Large intestine (tissue), 3 donors: ENCODE data around the gene DPP10. TPM values are rescaled to one million over a fixed set of nuclear protein-coding genes. Genes with fewer than 3 reads are reported as not detected.
"Not testable (repeated sequence)": the region's sequence is repeated elsewhere in the genome, so short reads cannot be mapped to it uniquely, and the experiment has no call there.

Source experiments
- DNase-seq, 2 donors: peaks; one replicate each; pipeline versions ENCODE4 v3.0.0 to v3.0.0-alpha.2; 2013
- H3K27ac ChIP-seq: one replicate; pipeline ENCODE4 v1.5.1; 2013; ENCODE audit warnings: low read length
- H3K27me3 ChIP-seq: 2 replicates; pipeline ENCODE4 v1.6.1; 2013; ENCODE audit warnings: low read length; ENCODE audit not compliant: control insufficient read depth, insufficient read depth
- H3K36me3 ChIP-seq: 2 replicates; pipeline ENCODE4 v1.6.1; 2013; ENCODE audit warnings: low read length; ENCODE audit not compliant: control insufficient read depth, insufficient read depth
- H3K4me1 ChIP-seq: one replicate; pipeline ENCODE4 v1.6.1; 2013; ENCODE audit warnings: low read length; ENCODE audit not compliant: control insufficient read depth, insufficient read depth
- H3K4me3 ChIP-seq: one replicate; pipeline ENCODE4 v1.5.1; 2013; ENCODE audit warnings: low read length
- H3K9me3 ChIP-seq: one replicate; pipeline ENCODE4 v1.6.1; 2013; ENCODE audit warnings: mild to moderate bottlenecking, low read depth, low read length, moderate library complexity; ENCODE audit not compliant: control insufficient read depth
- WGBS: methylation state at CpG from one replicate; pipeline ENCODE4 v1.1.5; 2013; ENCODE audit warnings: low lambda C conversion rate; ENCODE audit not compliant: insufficient coverage; 5-methylcytosine and 5-hydroxymethylcytosine counted together
- polyA plus RNA-seq: library from polyadenylated mRNA; unstranded; fragments of 120-200 nt; gene quantifications from one replicate; pipeline ENCODE4 v1.2.1, GENCODE V29; 2013

The DPP10 gene
- polyA plus RNA-seq, 1 donor = 17.3 TPM

- WGBS = 83% methylated on average over 2 of the region's 3 CpGs
- Histone ChIP-seq H3K4me1 (no peaks in the 10 kb centered on the region), H3K4me3 (no peak overlapping the region), H3K36me3 (no peaks in the 10 kb centered on the region), H3K27me3 (no peaks in the 10 kb centered on the region), H3K9me3 (no peaks in the 10 kb centered on the region), H3K27ac (no peak overlapping the region)
- DNase-seq = no peak
Observed at GRCh38 chr2:114735126-114735525, 292.7 kb downstream of the DPP10 start.

GRCh38 chr2:114742245-114742644 is 299.8 kb downstream of the DPP10 start:
- Histone ChIP-seq H3K27me3 (no peaks in the 10 kb centered on the region), H3K4me3 (no peak overlapping the region), H3K36me3 (no peaks in the 10 kb centered on the region), H3K4me1 (no peaks in the 10 kb centered on the region), H3K27ac (no peak overlapping the region), H3K9me3 (no peaks in the 10 kb centered on the region)
- no peak for DNase-seq
- WGBS = 70% methylated on average over 1 of the region's 1 CpG

DNA sequence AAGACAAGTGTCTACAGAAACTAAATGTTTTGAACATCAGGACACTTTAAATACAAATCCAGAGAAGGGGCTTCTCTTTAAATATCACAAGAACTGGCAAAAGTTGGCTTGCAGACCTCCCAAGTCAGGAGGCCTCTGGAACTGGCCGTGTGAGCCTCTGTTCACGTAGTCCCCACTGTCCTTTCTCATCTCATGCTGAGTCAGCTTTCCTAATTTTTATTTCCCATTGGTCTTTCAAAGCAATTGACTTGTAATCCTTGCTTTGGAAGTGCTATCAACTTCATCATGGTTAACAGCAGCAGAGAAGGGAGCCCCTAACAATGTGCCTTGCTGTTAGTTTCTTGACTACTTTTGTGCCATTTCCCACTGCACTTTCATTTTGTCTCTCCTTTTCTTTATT is 303.3 kb downstream of the DPP10 start:
- H3K27me3 ChIP-seq = no peaks in the 10 kb centered on the region
- no peaks in the 10 kb centered on the region for H3K9me3 ChIP-seq
- H3K36me3 ChIP-seq = no peaks in the 10 kb centered on the region
- no peak overlapping the region for H3K27ac ChIP-seq
- DNase-seq = no peak
- whole genome bisulfite sequencing = no CpG with 5 or more reads among the region's 2 CpGs
- H3K4me3 ChIP-seq = no peak overlapping the region
- no peaks in the 10 kb centered on the region for H3K4me1 ChIP-seq

- H3K27me3 ChIP-seq, H3K27ac ChIP-seq, H3K4me1 ChIP-seq, H3K4me3 ChIP-seq, DNase-seq, H3K36me3 ChIP-seq, H3K9me3 ChIP-seq: not testable (repeated sequence)
- WGBS = 100% methylated on average over 2 of the region's 5 CpGs
Observed at GRCh38 chr2:114748175-114748574, 305.7 kb downstream of the DPP10 start.

GRCh38 chr2:114752425-114752824 is 310.0 kb downstream of the DPP10 start:
- Histone ChIP-seq H3K27me3 (no peaks in the 10 kb centered on the region), H3K4me1 (no peaks in the 10 kb centered on the region), H3K27ac (no peak overlapping the region), H3K9me3 (no peaks in the 10 kb centered on the region), H3K36me3 (no peaks in the 10 kb centered on the region), H3K4me3 (no peak overlapping the region)
- no peak for DNase-seq
- WGBS = 86% methylated on average over 1 of the region's 4 CpGs

GRCh38 chr2:114753145-114753544 is 310.7 kb downstream of the DPP10 start:
- WGBS = 60% methylated on average over 1 of the region's 2 CpGs
- no peaks in the 10 kb centered on the region for H3K4me1 ChIP-seq
- no peaks in the 10 kb centered on the region for H3K9me3 ChIP-seq
- no peak overlapping the region for H3K4me3 ChIP-seq
- DNase-seq = no peak
- no peak overlapping the region for H3K27ac ChIP-seq
- H3K27me3 ChIP-seq = no peaks in the 10 kb centered on the region
- no peaks in the 10 kb centered on the region for H3K36me3 ChIP-seq

DNA sequence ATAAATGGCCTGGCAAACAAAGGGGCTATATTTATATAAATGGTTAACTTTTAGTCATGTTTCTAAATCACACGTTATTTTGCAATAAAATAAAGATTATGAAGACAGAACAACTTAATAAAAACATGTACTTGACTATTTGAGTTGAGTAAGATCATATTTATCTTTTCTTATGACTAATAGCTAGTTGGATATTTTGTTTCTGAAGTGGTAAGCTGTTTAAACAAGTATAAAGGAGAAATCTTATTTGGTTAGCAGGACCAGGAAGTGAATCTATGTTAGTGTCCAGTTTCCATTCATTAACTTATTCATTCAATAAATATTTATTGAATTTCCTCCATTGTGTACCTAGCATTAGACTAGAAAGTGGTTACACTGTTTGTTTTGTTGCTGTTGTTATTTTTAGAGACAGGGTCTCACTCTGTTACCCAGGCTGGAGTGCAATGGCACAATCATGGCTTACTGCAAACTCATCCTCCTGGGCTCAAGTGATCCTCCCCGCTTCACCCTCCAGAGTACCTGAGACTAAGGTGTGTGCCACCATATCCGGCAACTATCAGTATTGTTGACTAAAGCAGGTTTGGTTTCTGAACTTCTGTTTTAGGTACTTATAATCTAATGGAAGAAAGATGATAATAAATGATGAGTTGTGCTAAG is 312.6 kb downstream of the DPP10 start:
- Histone ChIP-seq H3K9me3 (no peaks in the 10 kb centered on the region), H3K36me3 (no peaks in the 10 kb centered on the region), H3K4me3 (no peak overlapping the region), H3K4me1 (no peaks in the 10 kb centered on the region), H3K27ac (no peak overlapping the region), H3K27me3 (no peaks in the 10 kb centered on the region)
- WGBS = 65% methylated on average over 2 of the region's 3 CpGs
- DNase-seq = no peak

DNA sequence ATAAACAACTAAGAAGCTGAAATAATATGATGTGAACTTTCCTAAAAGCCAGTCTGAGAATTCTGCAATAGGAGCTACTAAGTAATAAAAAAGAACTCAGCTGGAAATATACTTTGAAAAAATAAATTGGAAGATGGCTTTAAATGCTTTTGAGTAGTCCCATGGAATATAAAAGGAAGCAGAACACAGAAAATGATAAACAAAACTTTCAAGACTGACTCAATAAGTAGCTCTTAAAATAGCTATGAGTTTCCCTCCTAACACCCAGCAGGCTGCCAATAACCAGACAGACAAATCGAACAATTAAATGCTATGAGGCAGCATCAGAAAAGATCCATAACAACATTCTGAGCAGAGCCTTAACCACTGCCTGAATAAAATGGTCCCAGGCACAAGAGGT is 319.9 kb downstream of the DPP10 start:
- no peak for DNase-seq
- no CpG with 5 or more reads among the region's 1 CpG for WGBS
- no peak overlapping the region for H3K27ac ChIP-seq
- H3K27me3 ChIP-seq = no peaks in the 10 kb centered on the region
- H3K4me3 ChIP-seq = no peak overlapping the region
- no peaks in the 10 kb centered on the region for H3K4me1 ChIP-seq
- H3K36me3 ChIP-seq = no peaks in the 10 kb centered on the region
- H3K9me3 ChIP-seq = no peaks in the 10 kb centered on the region

DNA sequence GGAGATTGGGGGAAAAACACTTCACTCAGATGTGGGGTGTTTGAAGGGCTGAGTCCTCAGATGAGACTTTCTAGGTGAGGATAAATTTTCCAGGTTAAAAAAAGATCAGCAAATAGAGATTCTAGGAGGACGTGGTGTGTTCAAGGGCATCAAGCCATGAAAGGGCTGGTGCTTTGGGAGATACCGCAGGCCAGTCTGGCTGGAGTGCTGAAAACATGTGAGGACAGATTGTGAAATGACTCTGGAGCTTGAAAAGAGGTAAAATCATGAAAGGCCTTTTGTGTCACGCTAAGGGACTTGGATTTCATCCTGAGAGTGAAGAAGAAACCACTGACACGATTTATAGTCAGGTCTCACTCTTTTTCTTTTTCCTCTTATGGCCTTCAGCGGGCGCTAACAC is 320.5 kb downstream of the DPP10 start:
- DNase-seq = no peak
- Histone ChIP-seq H3K4me1 (no peaks in the 10 kb centered on the region), H3K4me3 (no peak overlapping the region), H3K9me3 (no peaks in the 10 kb centered on the region), H3K27ac (no peak overlapping the region), H3K36me3 (no peaks in the 10 kb centered on the region), H3K27me3 (no peaks in the 10 kb centered on the region)
- WGBS = 100% methylated on average over 2 of the region's 6 CpGs

GRCh38 chr2:114769110-114769509 is 326.7 kb downstream of the DPP10 start:
- no peak for DNase-seq
- Histone ChIP-seq H3K4me1 (no peaks in the 10 kb centered on the region), H3K27me3 (no peaks in the 10 kb centered on the region), H3K27ac (no peak overlapping the region), H3K4me3 (no peak overlapping the region), H3K9me3 (no peaks in the 10 kb centered on the region), H3K36me3 (no peaks in the 10 kb centered on the region)
- WGBS = 100% methylated on average over 1 of the region's 4 CpGs

DNA sequence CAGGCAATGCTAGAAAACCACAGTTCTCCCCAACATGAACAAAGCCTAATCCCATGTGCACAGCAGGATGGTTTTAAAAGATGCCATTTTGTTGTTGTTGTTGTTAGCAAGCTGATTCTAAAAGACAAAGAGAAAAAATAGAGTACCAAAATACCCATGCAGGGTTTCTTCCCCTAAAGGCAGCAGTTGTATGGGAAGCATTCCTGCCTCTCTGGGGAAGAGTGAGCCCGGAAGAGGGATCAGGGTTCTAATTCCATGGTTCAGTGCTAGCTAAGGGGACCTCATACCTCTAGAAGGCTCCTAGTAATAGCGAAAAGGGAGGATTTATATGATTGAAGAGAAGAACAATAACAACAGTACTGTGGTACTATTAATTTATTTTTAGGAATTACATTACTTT is 327.6 kb downstream of the DPP10 start:
- H3K9me3 ChIP-seq = no peaks in the 10 kb centered on the region
- no peaks in the 10 kb centered on the region for H3K4me1 ChIP-seq
- H3K27ac ChIP-seq = no peak overlapping the region
- no peaks in the 10 kb centered on the region for H3K36me3 ChIP-seq
- DNase-seq = no peak
- WGBS = no CpG with 5 or more reads among the region's 2 CpGs
- no peaks in the 10 kb centered on the region for H3K27me3 ChIP-seq
- H3K4me3 ChIP-seq = no peak overlapping the region
